B cell (primary cell): ENCODE measurements around the gene OR6P1. TPM values are rescaled to one million over a fixed set of nuclear protein-coding genes. Genes with fewer than 3 reads are reported as not detected.

ENCODE experiments used
- ATAC-seq: fragments of 200-7000 bp; cut with Tn5 transposase; one replicate; pipeline ENCODE4 v1.10.0; 2021; ENCODE audit warnings: low read depth, mild to moderate bottlenecking, moderate number of reproducible peaks, moderate library complexity
- CTCF ChIA-PET: fragments of 350-600 bp; sonication (Branson Sonifier 250); formaldehyde crosslinking; loops from one replicate; lab custom pipeline; 2021; ENCODE audit warnings: antibody characterized with exemption, inconsistent platforms; lab: Charles Lee
- POLR2A ChIA-PET: fragments of 350-600 bp; sonication (Branson Sonifier 250); formaldehyde crosslinking; loops from one replicate; lab custom pipeline; 2021; ENCODE audit warnings: antibody characterized with exemption; lab: Charles Lee
- DNase-seq: peaks from one replicate; pipeline ENCODE4 v3.0.0; 2013
- H2AFZ ChIP-seq: 2 replicates; pipeline ENCODE4 v1.6.1; 2012; ENCODE audit warnings: mild to moderate bottlenecking, low read depth, low read length; ENCODE audit not compliant: insufficient read depth, poor library complexity, severe bottlenecking
- H3K27ac ChIP-seq, 2 donors: 1 replicate in 1 of 2; 2 replicates in 1 of 2; pipeline ENCODE4 v1.5.1; 2012 to 2013; ENCODE audit warnings: low read length in 2 of 2, mild to moderate bottlenecking in 2 of 2, moderate library complexity in 1 of 2
- H3K27me3 ChIP-seq, 4 experiments: fragments of 200-600 bp in 1 of 4; sonication (generic) in 1 of 4; replicated peaks in 1 of 4; 1 replicate in 2 of 4; 2 replicates in 2 of 4; pipeline versions ENCODE4 v1.6.1 to v1.7.0; 2013 to 2016; ENCODE audit warnings: low read length in 3 of 4, mild to moderate bottlenecking in 2 of 4, mixed read lengths in 1 of 4, moderate library complexity in 1 of 4; ENCODE audit not compliant: insufficient read depth in 4 of 4, control insufficient read depth in 3 of 4; ENCODE audit errors: control extremely low read depth in 1 of 4
- H3K36me3 ChIP-seq, 2 experiments: replicated peaks in 1 of 2; 1 replicate in 1 of 2; 2 replicates in 1 of 2; pipeline versions ENCODE4 v1.6.1 to v1.7.1; 2013; ENCODE audit warnings: low read length in 1 of 2; ENCODE audit not compliant: insufficient read depth in 2 of 2, control insufficient read depth in 1 of 2; ENCODE audit errors: control extremely low read depth in 1 of 2, extremely low read depth in 1 of 2
- H3K4me1 ChIP-seq, 2 donors: fragments of 200-600 bp in 1 of 2; sonication (generic) in 1 of 2; 1 replicate in 1 of 2; 2 replicates in 1 of 2; pipeline versions ENCODE4 v1.5.1 to v1.6.1; 2013 to 2017; ENCODE audit warnings: low read length in 2 of 2; ENCODE audit not compliant: control insufficient read depth in 2 of 2, insufficient read depth in 2 of 2
- H3K4me2 ChIP-seq: replicated peaks from 2 replicates; pipeline ENCODE3; 2012; ENCODE audit warnings: mild to moderate bottlenecking, low read depth, low read length; ENCODE audit not compliant: poor library complexity, severe bottlenecking
- H3K4me3 ChIP-seq, 5 experiments: fragments of 200-600 bp in 1 of 5; sonication (generic) in 1 of 5; 1 replicate in 3 of 5; 2 replicates in 2 of 5; pipeline versions ENCODE4 v1.5.1 to v1.7.0; 2011 to 2016; ENCODE audit warnings: low read length in 4 of 5, mild to moderate bottlenecking in 4 of 5, low read depth in 2 of 5, control low read depth in 1 of 5, moderate library complexity in 1 of 5; ENCODE audit not compliant: insufficient read depth in 1 of 5; ENCODE audit errors: control extremely low read depth in 1 of 5, extremely low read depth in 1 of 5
- H3K79me2 ChIP-seq: fragments of 200-600 bp; sonication (generic); one replicate; pipeline ENCODE4 v1.6.0; 2016; ENCODE audit warnings: low read length; ENCODE audit not compliant: control insufficient read depth, insufficient read depth
- H3K9ac ChIP-seq: fragments of 200-600 bp; sonication (generic); 2 replicates; pipeline ENCODE4 v1.6.1; 2017; ENCODE audit warnings: mild to moderate bottlenecking, low read length, moderate library complexity
- H3K9me3 ChIP-seq, 3 donors: one replicate each; pipeline versions ENCODE4 v1.6.1 to v1.7.1; 2013; ENCODE audit warnings: low read length in 2 of 3; ENCODE audit not compliant: control insufficient read depth in 2 of 3, insufficient read depth in 1 of 3; ENCODE audit errors: control extremely low read depth in 1 of 3
- H4K20me1 ChIP-seq: 2 replicates; pipeline ENCODE4 v1.6.0; 2012; ENCODE audit warnings: mild to moderate bottlenecking, low read length; ENCODE audit not compliant: insufficient read depth, control insufficient read depth, poor library complexity, severe bottlenecking
- H3K27ac Mint-ChIP-seq: one replicate; pipeline ENCODE4 v1.8.0; 2021; ENCODE audit warnings: mixed read lengths
- H3K27me3 Mint-ChIP-seq: one replicate; pipeline ENCODE4 v1.8.0; 2021; ENCODE audit warnings: mixed read lengths
- H3K4me1 Mint-ChIP-seq: one replicate; pipeline ENCODE4 v1.8.0; 2021; ENCODE audit warnings: mixed read lengths
- H3K4me3 Mint-ChIP-seq: one replicate; pipeline ENCODE4 v1.8.0; 2021; ENCODE audit warnings: mixed read lengths
- H3K9me3 Mint-ChIP-seq: one replicate; pipeline ENCODE4 v1.8.0; 2022; ENCODE audit warnings: mixed read lengths; ENCODE audit not compliant: insufficient read depth
- CTCF ChIP-seq: fragments of 200-600 bp; IDR thresholded peaks from one replicate; pipeline ENCODE4 v1.8.0; 2022; ENCODE audit warnings: antibody characterized with exemption, mild to moderate bottlenecking
- EZH2 ChIP-seq: IDR thresholded peaks from 2 replicates; pipeline ENCODE4 v1.6.1; 2012; ENCODE audit warnings: borderline replicate concordance, low read depth, mild to moderate bottlenecking, moderate library complexity, low read length; ENCODE audit not compliant: insufficient read depth, poor library complexity, severe bottlenecking
- WGBS: methylation state at CpG from one replicate; pipeline ENCODE4 v1.1.5; 2013; ENCODE audit warnings: missing lambda C conversion rate; ENCODE audit not compliant: insufficient coverage; 5-methylcytosine and 5-hydroxymethylcytosine counted together
- intact Hi-C: fragments of 100-400 bp; cut with micrococcal nuclease; formaldehyde crosslinking; loops from one replicate; pipeline ENCODE4 v1.10.0; 2022
- polyA plus RNA-seq: library from polyadenylated mRNA; depleted of rRNA; stranded (reverse); fragments of >200 nt; gene quantifications from 2 replicates; pipeline ENCODE4 v1.2.3, GENCODE V29; 2012
- total RNA-seq, 2 donors: library from RNA; stranded (reverse); fragments of 120-200 nt in 1 of 2; gene quantifications; 1 replicate in 1 of 2; 2 replicates in 1 of 2; pipeline versions ENCODE4 v1.2.3 to v1.2.4, GENCODE V29; 2013 to 2022

OR6P1 gene
- total and polyA plus RNA-seq, 2 donors (not counting 1 experiment from before 2014, with no cell fraction given): not detected

- DNase-seq: no peak
- Histone ChIP-seq H3K4me2 (no peak overlapping the region), H3K4me3 (no peak overlapping the region), H3K9ac (no peak overlapping the region), H3K36me3 (no peaks in the 10 kb centered on the region), H3K4me1 (no peaks in the 10 kb centered on the region), H3K9me3 (no peaks in the 10 kb centered on the region), H4K20me1 (no peaks in the 10 kb centered on the region), H2AFZ (no peak overlapping the region), H3K27ac (no peak overlapping the region), H3K27me3 (peaks cover 0 to 8% (median 2%) of the 10 kb centered on the region in 4 experiments), H3K79me2 (no peaks in the 10 kb centered on the region)
- POLR2A ChIA-PET: no interaction called here
- peaks cover 37% of the 10 kb centered on the region for H3K27me3 Mint-ChIP-seq
- no peak overlapping the region for H3K4me3 Mint-ChIP-seq
- no peak for ATAC-seq
- no peaks in the 10 kb centered on the region for H3K9me3 Mint-ChIP-seq
- intact Hi-C loops: no loop called here
- H3K4me1 Mint-ChIP-seq: no peaks in the 10 kb centered on the region
- 92% methylated on average over 2 of the region's 2 CpGs for WGBS
- H3K27ac Mint-ChIP-seq: no peak overlapping the region
- TF ChIP-seq CTCF: no peak
- no peak for TF ChIP-seq EZH2
- CTCF ChIA-PET: interaction anchor here (1.4 kb wide), 1 partner anchor 344 kb away, joined by 3 read pairs; no protein-coding TSS in a partner anchor
Measured at GRCh38 chr1:158547533-158547932, 22.8 kb downstream of the OR6P1 start.

- Mint-ChIP-seq H3K27ac (no peak overlapping the region), H3K9me3 (no peaks in the 10 kb centered on the region), H3K4me1 (no peaks in the 10 kb centered on the region), H3K27me3 (peaks cover 8% of the 10 kb centered on the region), H3K4me3 (no peak overlapping the region)
- CTCF ChIA-PET: no interaction called here
- Histone ChIP-seq H3K36me3 (no peaks in the 10 kb centered on the region), H3K4me2 (no peak overlapping the region), H4K20me1 (no peaks in the 10 kb centered on the region), H3K27ac (no peak overlapping the region), H3K4me3 (no peak overlapping the region), H3K9ac (no peak overlapping the region), H3K4me1 (no peaks in the 10 kb centered on the region), H2AFZ (no peak overlapping the region), H3K79me2 (no peaks in the 10 kb centered on the region), H3K9me3 (no peaks in the 10 kb centered on the region), H3K27me3 (no peaks in the 10 kb centered on the region)
- ATAC-seq: no peak
- WGBS: no CpG with 5 or more reads among the region's 2 CpGs
- no peak for DNase-seq
- POLR2A ChIA-PET: no interaction called here
- TF ChIP-seq CTCF (no peak), EZH2 (no peak)
- intact Hi-C loops: no loop called here
Measured at GRCh38 chr1:158537609-158538008, 32.8 kb downstream of the OR6P1 start.
